Peyer's patch (tissue), 4 donors: ENCODE data around the gene EHD4.

Source experiments
- CTCF ChIP-seq, 6 experiments: fragments of 450-650 bp in 4 of 6; fragments of 200-600 bp in 2 of 6; sonication (generic) in 1 of 6; IDR thresholded peaks; one replicate each; pipeline ENCODE4 v1.5.1; 2017 to 2019; ENCODE audit warnings: antibody characterized with exemption in 6 of 6, mild to moderate bottlenecking in 3 of 6, moderate library complexity in 1 of 6
- POLR2A ChIP-seq, 2 donors: fragments of 450-650 bp; IDR thresholded peaks; one replicate each; pipeline ENCODE4 v1.5.1; 2017; ENCODE audit warnings: antibody characterized with exemption in 2 of 2, mild to moderate bottlenecking in 2 of 2, moderate library complexity in 2 of 2

- TF ChIP-seq CTCF (IDR thresholded peaks at IDR 0.05) (no peak), POLR2A (IDR thresholded peaks at IDR 0.05) (no peak)
Observed at GRCh38 chr15:41905036-41905793, 67.1 kb downstream of the EHD4 start.
